ENCODE data around the gene FZD1. TPM values are rescaled to one million over a fixed set of nuclear protein-coding genes. Genes with fewer than 3 reads are reported as not detected.
A peak's percentile ranks its signal among the peaks of the same experiment; 100 is the strongest.

FZD1 gene
- total RNA-seq, 4 donors from 2014 or later: 66.4 to 127 (median 114) TPM

GRCh38 chr7:91243591-91244301 is 20.5 kb upstream of the FZD1 start:
- intact Hi-C loops (cut with DNase I): no loop called here
- Histone ChIP-seq H3K27ac (no peak overlapping the region), H3K36me3 (no peaks in the 10 kb centered on the region), H3K27me3 (no peaks in the 10 kb centered on the region), H3K9me3 (no peaks in the 10 kb centered on the region), H3K4me3 (replicated peaks in 1 of 3) (no peak overlapping the region), H3K4me1 (peaks cover 4 to 14% of the 10 kb centered on the region in 2 donors)
- 78 to 81% methylated on average over 6 of the region's 6 CpGs for WGBS, 2 donors
- DNase-seq: no peak
- no peak for TF ChIP-seq POLR2A (IDR thresholded peaks at IDR 0.05)
- TF ChIP-seq, protein P1, sequence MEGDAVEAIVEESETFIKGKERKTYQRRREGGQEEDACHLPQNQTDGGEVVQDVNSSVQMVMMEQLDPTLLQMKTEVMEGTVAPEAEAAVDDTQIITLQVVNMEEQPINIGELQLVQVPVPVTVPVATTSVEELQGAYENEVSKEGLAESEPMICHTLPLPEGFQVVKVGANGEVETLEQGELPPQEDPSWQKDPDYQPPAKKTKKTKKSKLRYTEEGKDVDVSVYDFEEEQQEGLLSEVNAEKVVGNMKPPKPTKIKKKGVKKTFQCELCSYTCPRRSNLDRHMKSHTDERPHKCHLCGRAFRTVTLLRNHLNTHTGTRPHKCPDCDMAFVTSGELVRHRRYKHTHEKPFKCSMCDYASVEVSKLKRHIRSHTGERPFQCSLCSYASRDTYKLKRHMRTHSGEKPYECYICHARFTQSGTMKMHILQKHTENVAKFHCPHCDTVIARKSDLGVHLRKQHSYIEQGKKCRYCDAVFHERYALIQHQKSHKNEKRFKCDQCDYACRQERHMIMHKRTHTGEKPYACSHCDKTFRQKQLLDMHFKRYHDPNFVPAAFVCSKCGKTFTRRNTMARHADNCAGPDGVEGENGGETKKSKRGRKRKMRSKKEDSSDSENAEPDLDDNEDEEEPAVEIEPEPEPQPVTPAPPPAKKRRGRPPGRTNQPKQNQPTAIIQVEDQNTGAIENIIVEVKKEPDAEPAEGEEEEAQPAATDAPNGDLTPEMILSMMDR (IDR thresholded peaks at IDR 0.05): no peak

DNA sequence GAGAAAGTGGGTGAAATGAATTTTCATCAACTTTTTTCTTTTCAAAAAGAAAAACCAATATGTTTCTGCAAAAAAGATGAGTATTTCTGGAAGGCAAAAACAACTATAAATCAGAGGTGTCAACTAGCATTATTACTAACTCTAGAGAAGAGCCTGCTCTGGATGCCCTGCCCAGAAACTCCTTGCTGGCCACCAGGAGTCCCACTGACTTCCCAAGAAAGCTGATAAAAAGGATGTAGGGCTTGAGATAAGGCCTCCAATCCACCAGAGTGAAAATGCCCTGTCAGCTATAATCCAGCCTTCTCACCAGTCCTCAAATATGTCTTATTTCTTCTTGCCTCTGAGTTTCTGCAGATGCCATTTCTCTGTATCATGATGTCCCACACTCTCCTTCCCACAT is 16.7 kb upstream of the FZD1 start:
- Histone ChIP-seq H3K36me3 (no peaks in the 10 kb centered on the region), H3K9me3 (no peaks in the 10 kb centered on the region), H3K27me3 (no peaks in the 10 kb centered on the region), H3K27ac (no peak overlapping the region), H3K4me3 (replicated peaks in 1 of 3) (no peak overlapping the region), H3K4me1 (no peaks in the 10 kb centered on the region)
- intact Hi-C loops (cut with DNase I): no loop called here
- TF ChIP-seq POLR2A (IDR thresholded peaks at IDR 0.05): no peak
- TF ChIP-seq, protein P1 (IDR thresholded peaks at IDR 0.05): no peak
- no peak for DNase-seq

DNA sequence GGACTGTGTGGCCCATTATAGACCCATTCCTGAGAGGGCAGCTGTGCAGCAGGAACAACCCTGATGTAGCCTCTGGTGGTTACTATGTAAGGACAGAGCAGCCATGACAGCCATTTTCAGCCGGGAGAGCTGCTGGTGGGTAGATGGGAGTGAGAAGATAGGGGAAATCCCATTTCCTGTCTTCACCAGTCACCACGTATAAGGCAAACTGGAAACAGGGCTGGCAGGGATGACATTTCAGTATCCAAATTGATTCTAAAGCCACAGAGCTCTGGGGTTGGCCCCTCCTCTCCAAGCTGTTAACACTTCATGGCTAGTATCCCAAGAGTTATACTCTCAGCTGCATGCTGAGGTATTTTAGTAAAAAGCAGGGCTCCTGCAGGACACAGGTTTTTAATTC is 15.2 kb upstream of the FZD1 start:
- no peaks in the 10 kb centered on the region for H3K36me3 ChIP-seq
- WGBS, 2 donors: 30 to 69% methylated on average over 2 of the region's 2 CpGs
- no peak for TF ChIP-seq POLR2A (IDR thresholded peaks at IDR 0.05)
- TF ChIP-seq, protein P1 (IDR thresholded peaks at IDR 0.05): no peak
- H3K4me1 ChIP-seq: no peaks in the 10 kb centered on the region
- no peak for DNase-seq
- intact Hi-C loops (cut with DNase I): no loop called here
- H3K9me3 ChIP-seq: no peaks in the 10 kb centered on the region
- H3K27me3 ChIP-seq: no peaks in the 10 kb centered on the region
- no peak overlapping the region for H3K27ac ChIP-seq
- H3K4me3 ChIP-seq (replicated peaks in 1 of 3): no peak overlapping the region

- no peaks in the 10 kb centered on the region for H3K36me3 ChIP-seq
- WGBS, 2 donors: 75 to 81% methylated on average over 4 of the region's 4 CpGs
- no peak overlapping the region for H3K27ac ChIP-seq
- H3K4me1 ChIP-seq: no peaks in the 10 kb centered on the region
- intact Hi-C loops (cut with DNase I): no loop called here
- no peaks in the 10 kb centered on the region for H3K27me3 ChIP-seq
- H3K4me3 ChIP-seq (replicated peaks in 1 of 3): no peak overlapping the region
- H3K9me3 ChIP-seq: no peaks in the 10 kb centered on the region
- DNase-seq: peak; percentile 16 to 38
- TF ChIP-seq, protein P1 (IDR thresholded peaks at IDR 0.05): no peak
- TF ChIP-seq POLR2A (IDR thresholded peaks at IDR 0.05): no peak
Measured at GRCh38 chr7:91249506-91250233, 14.6 kb upstream of the FZD1 start.

GRCh38 chr7:91250706-91251105 is 13.5 kb upstream of the FZD1 start:
- Histone ChIP-seq H3K27me3 (no peaks in the 10 kb centered on the region), H3K4me3 (replicated peaks in 1 of 3) (no peak overlapping the region), H3K9me3 (no peaks in the 10 kb centered on the region), H3K27ac (no peak overlapping the region), H3K4me1 (no peaks in the 10 kb centered on the region), H3K36me3 (no peaks in the 10 kb centered on the region)
- DNase-seq: no peak
- TF ChIP-seq POLR2A (IDR thresholded peaks at IDR 0.05): no peak
- TF ChIP-seq, protein P1 (IDR thresholded peaks at IDR 0.05): no peak
- intact Hi-C loops (cut with DNase I): no loop called here
- 89% methylated on average over 4 of the region's 4 CpGs for WGBS, 2 donors
